Measurements from ENCODE around the gene CHRNB1.
A peak's percentile ranks its signal among the peaks of the same experiment; 100 is the strongest.

Gene CHRNB1

GRCh38 chr17:7444682-7445618 is at the start of gene CHRNB1:
TSS of gene CHRNB1 (plus strand) at chr17:7445061. CDS start at chr17:7445128, 67 bp downstream.
- peak; percentile 86 for DNase-seq (ENCODE audit: low spot score)

- no peak for DNase-seq (ENCODE audit: low spot score)
These were observed 48.7 kb upstream of the CHRNB1 start for GRCh38 chr17:7396147-7396546.

- no peak for DNase-seq (ENCODE audit: low spot score)
These were observed 46.2 kb upstream of the CHRNB1 start for GRCh38 chr17:7398612-7399011.

- no peak for DNase-seq (ENCODE audit: low spot score)
These were observed 41.7 kb upstream of the CHRNB1 start for GRCh38 chr17:7403043-7403726.

GRCh38 chr17:7403727-7403976 is 41.2 kb upstream of the CHRNB1 start:
- peak; percentile 73 for DNase-seq (ENCODE audit: low spot score)

GRCh38 chr17:7403977-7404736 is 40.7 kb upstream of the CHRNB1 start, which contains the start of gene TMEM256:
TSS of gene TMEM256 (minus strand) at chr17:7404097. CDS start at chr17:7404084, 13 bp downstream.
- DNase-seq (ENCODE audit: low spot score) = peak; percentile 99

GRCh38 chr17:7404737-7405349 is 40.0 kb upstream of the CHRNB1 start:
- no peak for DNase-seq (ENCODE audit: low spot score)

GRCh38 chr17:7405350-7406234 is 39.3 kb upstream of the CHRNB1 start:
- no peak for DNase-seq (ENCODE audit: low spot score)

GRCh38 chr17:7406235-7406825 is 38.5 kb upstream of the CHRNB1 start:
- DNase-seq (ENCODE audit: low spot score) = no peak

GRCh38 chr17:7407082-7407481 is 37.8 kb upstream of the CHRNB1 start:
- no peak for DNase-seq (ENCODE audit: low spot score)

GRCh38 chr17:7407485-7408251 is 37.2 kb upstream of the CHRNB1 start, which contains the start of gene NLGN2:
TSS of gene NLGN2 (plus strand) at chr17:7407845. CDS start at chr17:7408256, 411 bp downstream.
- DNase-seq (ENCODE audit: low spot score) = no peak

GRCh38 chr17:7408252-7408727 is 36.6 kb upstream of the CHRNB1 start:
- no peak for DNase-seq (ENCODE audit: low spot score)

- no peak for DNase-seq (ENCODE audit: low spot score)
These were observed 36.0 kb upstream of the CHRNB1 start for GRCh38 chr17:7408863-7409262.

GRCh38 chr17:7409716-7410115 is 35.1 kb upstream of the CHRNB1 start:
- DNase-seq (ENCODE audit: low spot score) = no peak

GRCh38 chr17:7410634-7411426 is 34.0 kb upstream of the CHRNB1 start:
- DNase-seq (ENCODE audit: low spot score) = no peak

- no peak for DNase-seq (ENCODE audit: low spot score)
These were observed 33.5 kb upstream of the CHRNB1 start for GRCh38 chr17:7411427-7411750.

GRCh38 chr17:7413346-7413985 is 31.4 kb upstream of the CHRNB1 start:
- DNase-seq (ENCODE audit: low spot score) = no peak

GRCh38 chr17:7414837-7415236 is 30.0 kb upstream of the CHRNB1 start:
- DNase-seq (ENCODE audit: low spot score) = no peak

GRCh38 chr17:7415784-7416183 is 29.1 kb upstream of the CHRNB1 start:
- no peak for DNase-seq (ENCODE audit: low spot score)
